Erythroblast (primary cell): ENCODE data around the gene RNF115.

ENCODE experiments used
- GATA1 ChIP-seq: IDR thresholded peaks from 2 replicates; pipeline ENCODE4 v1.6.1; 2011; ENCODE audit warnings: low read depth, mild to moderate bottlenecking, control low read depth, low read length, moderate library complexity
- POLR2A ChIP-seq: IDR thresholded peaks from 2 replicates; pipeline ENCODE4 v1.6.1; 2011; ENCODE audit warnings: mild to moderate bottlenecking, low read length

DNA sequence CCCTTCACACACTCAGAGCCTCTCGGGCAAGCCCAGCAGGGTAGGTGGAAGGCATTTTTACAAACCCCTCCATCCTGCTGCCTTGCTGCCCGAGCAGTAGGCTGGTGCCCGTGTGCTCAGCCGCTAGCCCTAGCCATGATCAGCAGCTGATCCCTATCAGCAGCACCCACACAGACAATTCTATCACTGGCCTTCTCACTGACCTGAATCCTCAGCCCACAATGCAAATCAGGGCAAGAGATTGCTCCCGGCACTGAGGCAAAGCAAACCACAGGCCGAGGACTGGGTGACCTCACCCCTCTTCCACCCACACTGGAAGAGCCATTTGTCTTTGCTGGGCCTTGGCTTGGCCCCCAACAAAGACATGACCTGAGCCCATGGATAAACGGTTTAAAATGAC lies 115.8 kb downstream of the RNF115 start:
- TF ChIP-seq POLR2A (no peak), GATA1 (no peak)
